ENCODE data around the gene IL1R2. TPM values are rescaled to one million over a fixed set of nuclear protein-coding genes. Genes with fewer than 3 reads are reported as not detected.
"Not testable (repeated sequence)": the region's sequence is repeated elsewhere in the genome, so short reads cannot be mapped to it uniquely, and the experiment has no call there.

Gene IL1R2
- total RNA-seq, 1 experiment from 2014 or later: not detected

GRCh38 chr2:102000813-102001766 is 9.3 kb downstream of the IL1R2 start:
- ChIA-PET POLR2A (ENCODE audit: low non-redundant PET) (no interaction called here), CTCF (no interaction called here)
- H3K4me1 ChIP-seq (ENCODE audit: insufficient read depth, low read length, poor library complexity, severe bottlenecking): no peaks in the 10 kb centered on the region
- no peaks in the 10 kb centered on the region for H3K9me3 ChIP-seq (ENCODE audit: low read depth, low read length, poor library complexity, severe bottlenecking)
- no peak overlapping the region for H3K4me3 ChIP-seq (ENCODE audit: low read depth, low read length, poor library complexity, severe bottlenecking)
- DNase-seq (ENCODE audit: low spot score): no peak
- intact Hi-C loops (cut with micrococcal nuclease; ENCODE audit: unreplicated experiment): loop anchor here (10.0 kb wide), 1 partner anchor 586 kb away; no protein-coding TSS in a partner anchor
- no peak overlapping the region for H3K27ac ChIP-seq (ENCODE audit: low read depth, low read length, poor library complexity, severe bottlenecking)
- no peaks in the 10 kb centered on the region for H3K36me3 ChIP-seq (ENCODE audit: insufficient read depth, low read length, poor library complexity, severe bottlenecking)
- peaks cover 19% of the 10 kb centered on the region for H3K27me3 ChIP-seq (replicated peaks; ENCODE audit: insufficient read depth, low read depth, low read length, poor library complexity)
- no TSS peak for BruUV-seq (replicated peaks)
- TF ChIP-seq EZH2 (IDR thresholded peaks at IDR 0.05; ENCODE audit: borderline replicate concordance, low read depth, low read length, poor library complexity, severe bottlenecking): no peak
- TF ChIP-seq CTCF (conservative IDR thresholded peaks at IDR 0.05; ENCODE audit: low read depth, low read length): no peak

GRCh38 chr2:102001767-102002142 is 10.0 kb downstream of the IL1R2 start:
- Histone ChIP-seq H3K4me1 (ENCODE audit: insufficient read depth, low read length, poor library complexity, severe bottlenecking) (no peaks in the 10 kb centered on the region), H3K4me3 (ENCODE audit: low read depth, low read length, poor library complexity, severe bottlenecking) (no peak overlapping the region), H3K36me3 (ENCODE audit: insufficient read depth, low read length, poor library complexity, severe bottlenecking) (no peaks in the 10 kb centered on the region), H3K27me3 (replicated peaks; ENCODE audit: insufficient read depth, low read depth, low read length, poor library complexity) (peaks cover 17% of the 10 kb centered on the region), H3K27ac (ENCODE audit: low read depth, low read length, poor library complexity, severe bottlenecking) (no peak overlapping the region), H3K9me3 (ENCODE audit: low read depth, low read length, poor library complexity, severe bottlenecking) (no peaks in the 10 kb centered on the region)
- no TSS peak for BruUV-seq (replicated peaks)
- TF ChIP-seq CTCF (conservative IDR thresholded peaks at IDR 0.05; ENCODE audit: low read depth, low read length): no peak
- TF ChIP-seq EZH2 (IDR thresholded peaks at IDR 0.05; ENCODE audit: borderline replicate concordance, low read depth, low read length, poor library complexity, severe bottlenecking): no peak
- no peak for DNase-seq (ENCODE audit: low spot score)
- intact Hi-C loops (cut with micrococcal nuclease; ENCODE audit: unreplicated experiment): loop anchor here (10.0 kb wide), 1 partner anchor 587 kb away; no protein-coding TSS in a partner anchor
- CTCF ChIA-PET: no interaction called here
- POLR2A ChIA-PET (ENCODE audit: low non-redundant PET): no interaction called here

- intact Hi-C loops (cut with micrococcal nuclease; ENCODE audit: unreplicated experiment): loop anchor here (10.0 kb wide), 1 partner anchor 587 kb away; no protein-coding TSS in a partner anchor
- Histone ChIP-seq H3K4me1 (ENCODE audit: insufficient read depth, low read length, poor library complexity, severe bottlenecking) (no peaks in the 10 kb centered on the region), H3K36me3 (ENCODE audit: insufficient read depth, low read length, poor library complexity, severe bottlenecking) (no peaks in the 10 kb centered on the region), H3K9me3 (ENCODE audit: low read depth, low read length, poor library complexity, severe bottlenecking) (no peaks in the 10 kb centered on the region), H3K4me3 (ENCODE audit: low read depth, low read length, poor library complexity, severe bottlenecking) (no peak overlapping the region), H3K27me3 (replicated peaks; ENCODE audit: insufficient read depth, low read depth, low read length, poor library complexity) (peaks cover 12% of the 10 kb centered on the region), H3K27ac (ENCODE audit: low read depth, low read length, poor library complexity, severe bottlenecking) (no peak overlapping the region)
- TF ChIP-seq EZH2 (IDR thresholded peaks at IDR 0.05; ENCODE audit: borderline replicate concordance, low read depth, low read length, poor library complexity, severe bottlenecking) (no peak), CTCF (conservative IDR thresholded peaks at IDR 0.05; ENCODE audit: low read depth, low read length) (no peak)
- BruUV-seq (replicated peaks): no TSS peak
- no peak for DNase-seq (ENCODE audit: low spot score)
- ChIA-PET CTCF (no interaction called here), POLR2A (ENCODE audit: low non-redundant PET) (no interaction called here)
These were observed 10.5 kb downstream of the IL1R2 start for GRCh38 chr2:102002228-102002627.

- POLR2A ChIA-PET (ENCODE audit: low non-redundant PET); H3K4me1 ChIP-seq (ENCODE audit: insufficient read depth, low read length, poor library complexity, severe bottlenecking); H3K27ac ChIP-seq (ENCODE audit: low read depth, low read length, poor library complexity, severe bottlenecking); DNase-seq (ENCODE audit: low spot score); H3K4me3 ChIP-seq (ENCODE audit: low read depth, low read length, poor library complexity, severe bottlenecking); CTCF ChIA-PET; H3K36me3 ChIP-seq (ENCODE audit: insufficient read depth, low read length, poor library complexity, severe bottlenecking); H3K27me3 ChIP-seq (replicated peaks; ENCODE audit: insufficient read depth, low read depth, low read length, poor library complexity); BruUV-seq (replicated peaks); H3K9me3 ChIP-seq (ENCODE audit: low read depth, low read length, poor library complexity, severe bottlenecking): not testable (repeated sequence)
- intact Hi-C loops (cut with micrococcal nuclease; ENCODE audit: unreplicated experiment): loop anchor here (10.0 kb wide), 1 partner anchor 588 kb away; no protein-coding TSS in a partner anchor
These were observed 11.1 kb downstream of the IL1R2 start for GRCh38 chr2:102002909-102003308.

Measured in A673 (cell line).